Activated CD4-positive, alpha-beta T cell treated with anti-CD3 and anti-CD28 coated beads, Interleukin-2, amount 10 ng/mL, durations not matched to agents 7 days and 5 days (primary cell): ENCODE results near the gene CAMK2D. TPM values are rescaled to one million over a fixed set of nuclear protein-coding genes. Genes with fewer than 3 reads are reported as not detected.
"Not testable (repeated sequence)": the region's sequence is repeated elsewhere in the genome, so short reads cannot be mapped to it uniquely, and the experiment has no call there.

Source experiments
- CTCF ChIA-PET: fragments of 350-600 bp; sonication (Branson Sonifier 250); formaldehyde crosslinking; loops from one replicate; lab custom pipeline; 2021; ENCODE audit warnings: antibody characterized with exemption; lab: Charles Lee
- POLR2A ChIA-PET: fragments of 350-600 bp; sonication (Branson Sonifier 250); formaldehyde crosslinking; loops from one replicate; lab custom pipeline; 2021; ENCODE audit warnings: antibody characterized with exemption; lab: Charles Lee
- DNase-seq: peaks from one replicate; pipeline ENCODE4 v3.0.0-alpha.2; 2020
- H3K27ac Mint-ChIP-seq: one replicate; pipeline ENCODE4 v1.8.0; 2021; ENCODE audit warnings: mild to moderate bottlenecking, moderate library complexity, mixed read lengths
- H3K27me3 Mint-ChIP-seq: one replicate; pipeline ENCODE4 v1.8.0; 2021; ENCODE audit warnings: mixed read lengths
- H3K36me3 Mint-ChIP-seq: one replicate; pipeline ENCODE4 v1.8.0; 2021; ENCODE audit warnings: low read depth, mixed read lengths
- H3K4me1 Mint-ChIP-seq: one replicate; pipeline ENCODE4 v1.8.0; 2021; ENCODE audit warnings: mixed read lengths
- H3K4me3 Mint-ChIP-seq: one replicate; pipeline ENCODE4 v1.8.0; 2021; ENCODE audit warnings: mild to moderate bottlenecking, moderate library complexity, mixed read lengths
- H3K9me3 Mint-ChIP-seq: one replicate; pipeline ENCODE4 v1.8.0; 2021; ENCODE audit warnings: mixed read lengths
- total RNA-seq, 2 experiments: library from RNA; stranded (reverse); gene quantifications; one replicate each; pipeline ENCODE4 v1.2.3, GENCODE V29; 2021

Gene CAMK2D
- total RNA-seq, 2 experiments from 2014 or later = 37.8 to 38.5 TPM

GRCh38 chr4:113691676-113692075 is 69.9 kb downstream of the CAMK2D start:
- Mint-ChIP-seq H3K36me3 (peaks cover 35% of the 10 kb centered on the region), H3K4me1 (peaks cover 51% of the 10 kb centered on the region), H3K27me3 (no peaks in the 10 kb centered on the region), H3K27ac (no peak overlapping the region), H3K9me3 (peaks cover 2% of the 10 kb centered on the region), H3K4me3 (no peak overlapping the region)
- ChIA-PET POLR2A (interaction anchor here (0.7 kb wide), 1 partner anchor 26 kb away, joined by 3 read pairs; no protein-coding TSS in a partner anchor), CTCF (interaction anchor here (0.6 to 0.7 kb wide), 2 partner anchors 28 to 288 kb away, joined by 3 read pairs; partner anchors contain the start of gene ARSJ)
- no peak for DNase-seq

GRCh38 chr4:113689394-113689793 is 72.1 kb downstream of the CAMK2D start:
- Mint-ChIP-seq H3K27ac (no peak overlapping the region), H3K36me3 (peaks cover 35% of the 10 kb centered on the region), H3K9me3 (peaks cover 2% of the 10 kb centered on the region), H3K4me1 (peaks cover 60% of the 10 kb centered on the region), H3K4me3 (no peak overlapping the region), H3K27me3 (no peaks in the 10 kb centered on the region)
- ChIA-PET POLR2A (interaction anchor here (0.5 kb wide), 1 partner anchor 46 kb away, joined by 4 read pairs; no protein-coding TSS in a partner anchor), CTCF (interaction anchor here (1.4 to 1.5 kb wide), 3 partner anchors 10 to 14 kb away, joined by 3 to 4 read pairs (median 3); no protein-coding TSS in a partner anchor)
- no peak for DNase-seq

DNA sequence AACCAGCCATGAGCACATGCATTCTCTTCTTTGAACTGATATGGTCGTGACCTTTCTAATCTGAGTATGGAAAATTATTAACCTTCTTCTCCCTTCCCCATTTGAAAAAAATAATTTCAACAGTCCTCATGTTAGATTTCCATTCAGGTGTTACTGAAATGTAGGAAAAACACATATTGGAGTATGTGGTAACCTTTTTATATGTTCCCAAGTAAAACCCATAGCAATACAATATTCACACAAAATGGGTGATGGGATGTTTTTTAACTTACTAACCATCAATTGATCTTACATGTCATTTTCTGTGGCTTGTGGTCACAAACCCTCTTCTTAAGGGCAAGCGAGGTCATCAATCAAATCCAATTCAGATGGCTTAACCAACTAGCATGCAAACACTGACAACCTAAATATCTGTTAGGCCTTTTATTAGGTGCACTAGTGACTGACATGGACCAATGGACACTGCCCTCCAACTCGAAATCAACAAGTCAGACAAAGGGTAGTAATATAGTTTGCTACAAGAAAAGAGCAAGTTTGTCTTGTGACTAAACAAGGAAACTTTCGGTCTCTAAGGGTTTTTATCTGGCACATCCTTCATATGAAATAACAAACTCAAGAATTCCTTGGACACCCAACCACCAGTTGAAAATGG is 74.3 kb downstream of the CAMK2D start:
- H3K27ac Mint-ChIP-seq = no peak overlapping the region
- no peak overlapping the region for H3K4me3 Mint-ChIP-seq
- ChIA-PET CTCF (interaction anchor here (0.6 kb wide), 1 partner anchor 50 kb away, joined by 3 read pairs; no protein-coding TSS in a partner anchor), POLR2A (no interaction called here)
- H3K36me3 Mint-ChIP-seq = peaks cover 37% of the 10 kb centered on the region
- H3K9me3 Mint-ChIP-seq = peaks cover 2% of the 10 kb centered on the region
- peaks cover 64% of the 10 kb centered on the region for H3K4me1 Mint-ChIP-seq
- DNase-seq = peak; percentile 37
- no peaks in the 10 kb centered on the region for H3K27me3 Mint-ChIP-seq

GRCh38 chr4:113685157-113685556 is 76.4 kb downstream of the CAMK2D start:
- CTCF ChIA-PET = interaction anchor here (1.3 to 2.7 kb wide), 3 partner anchors 8 to 138 kb away, joined by 4 to 8 read pairs (median 6); no protein-coding TSS in a partner anchor
- H3K27ac Mint-ChIP-seq = peak overlapping the region; percentile 83
- DNase-seq, POLR2A ChIA-PET, H3K27me3 Mint-ChIP-seq, H3K4me3 Mint-ChIP-seq: not testable (repeated sequence)
- peaks cover 13% of the 10 kb centered on the region for H3K9me3 Mint-ChIP-seq
- H3K36me3 Mint-ChIP-seq = peaks cover 47% of the 10 kb centered on the region
- H3K4me1 Mint-ChIP-seq = peaks cover 59% of the 10 kb centered on the region

DNA sequence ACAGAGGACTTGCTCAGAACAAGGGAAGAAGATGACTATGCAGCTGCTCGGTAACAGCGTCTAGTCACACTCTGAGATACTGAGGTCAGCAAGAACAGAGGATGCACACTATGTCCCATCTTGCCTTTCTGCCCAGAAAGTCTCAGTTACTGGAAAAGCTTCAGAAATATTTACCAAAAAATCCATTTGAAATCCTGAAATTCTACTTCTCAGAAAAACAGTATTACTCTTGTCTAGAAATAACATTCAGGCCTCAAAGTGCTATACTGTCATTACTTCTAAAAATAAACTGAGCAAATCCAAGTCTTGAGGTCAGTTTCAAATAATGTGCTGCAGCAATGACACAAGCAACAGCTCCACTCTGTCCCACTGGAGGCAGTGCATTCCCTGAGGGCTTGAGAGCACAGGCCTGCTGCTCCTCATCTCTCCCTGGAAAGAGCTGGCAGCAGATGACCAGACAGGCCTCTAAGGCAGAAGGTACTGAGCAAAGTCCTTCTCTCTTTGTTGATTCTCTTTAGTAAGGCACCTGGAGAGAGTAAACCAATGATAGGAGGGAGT is 76.9 kb downstream of the CAMK2D start:
- peaks cover 13% of the 10 kb centered on the region for H3K9me3 Mint-ChIP-seq
- H3K4me1 Mint-ChIP-seq = peaks cover 56% of the 10 kb centered on the region
- H3K4me3 Mint-ChIP-seq = peak overlapping the region; percentile 30
- no peak for DNase-seq
- CTCF ChIA-PET = interaction anchor here (0.7 to 2.7 kb wide), 5 partner anchors 9 to 137 kb away, joined by 3 to 8 read pairs (median 4); no protein-coding TSS in a partner anchor
- H3K27ac Mint-ChIP-seq = peak overlapping the region; percentile 83
- H3K36me3 Mint-ChIP-seq = peaks cover 44% of the 10 kb centered on the region
- POLR2A ChIA-PET = no interaction called here
- H3K27me3 Mint-ChIP-seq = no peaks in the 10 kb centered on the region

DNA sequence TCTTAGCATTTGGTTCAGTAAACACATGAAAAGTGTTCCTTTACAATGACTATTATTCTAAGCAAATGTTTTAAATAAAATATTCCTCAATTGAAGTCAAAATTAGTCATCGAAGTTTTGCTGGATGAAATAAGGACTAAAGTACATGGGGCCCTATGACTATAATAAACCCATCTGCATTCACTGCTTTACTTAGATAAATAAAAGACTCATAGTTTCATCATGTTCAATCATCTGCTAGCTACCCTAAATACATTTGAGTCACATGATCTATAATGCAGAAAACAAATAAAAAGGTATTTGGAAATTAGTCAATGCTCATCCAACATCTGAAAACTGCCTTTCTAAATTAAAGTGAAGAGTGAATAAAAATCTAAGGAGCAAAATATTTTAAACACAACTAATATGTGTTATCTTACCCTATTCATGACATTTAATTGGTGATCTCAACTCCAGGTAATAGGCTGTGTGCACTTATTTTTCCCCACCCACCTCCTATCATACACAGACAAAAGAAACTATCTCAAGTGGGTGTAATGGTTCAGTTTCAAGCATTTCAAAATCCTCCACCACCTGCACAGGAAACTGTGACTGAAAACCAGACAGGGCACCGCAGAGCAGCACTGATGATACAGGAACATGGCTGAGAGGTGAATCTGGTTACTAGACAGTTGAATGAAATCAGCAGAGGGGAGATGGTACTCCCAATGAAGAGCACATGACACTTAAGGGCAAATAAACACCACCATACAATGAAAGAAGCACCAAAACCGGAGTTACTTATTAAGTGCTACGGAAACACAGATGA is 78.6 kb downstream of the CAMK2D start:
- peaks cover 53% of the 10 kb centered on the region for H3K4me1 Mint-ChIP-seq
- ChIA-PET CTCF (interaction anchor here (2.2 to 2.7 kb wide), 2 partner anchors 11 to 135 kb away, joined by 6 to 8 read pairs; no protein-coding TSS in a partner anchor), POLR2A (no interaction called here)

DNA sequence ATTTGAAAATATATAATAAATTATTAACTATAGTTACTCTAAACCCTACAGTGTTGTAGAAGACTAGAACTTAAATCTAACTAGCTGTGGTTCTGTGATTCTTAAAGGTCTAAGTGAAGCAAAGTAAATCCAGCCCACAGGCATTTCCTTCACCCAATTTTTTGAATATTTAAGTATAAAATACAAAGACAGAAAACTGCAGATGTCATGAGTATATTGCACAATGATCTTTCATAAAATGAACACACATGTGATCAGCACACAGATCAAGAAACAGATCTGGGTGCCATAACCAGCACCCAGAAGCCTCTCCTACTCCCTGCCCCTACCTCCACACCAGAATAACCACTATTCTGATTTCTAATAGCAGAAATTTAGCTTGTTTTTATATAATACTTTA is 82.9 kb downstream of the CAMK2D start:
- H3K36me3 Mint-ChIP-seq = peaks cover 62% of the 10 kb centered on the region
- peaks cover 55% of the 10 kb centered on the region for H3K4me1 Mint-ChIP-seq
- no peak for DNase-seq
- H3K27ac Mint-ChIP-seq = no peak overlapping the region
- POLR2A ChIA-PET = no interaction called here
- H3K9me3 Mint-ChIP-seq = peaks cover 11% of the 10 kb centered on the region
- CTCF ChIA-PET = interaction anchor here (1.2 to 1.3 kb wide), 2 partner anchors 54 to 72 kb away, joined by 3 to 4 read pairs; no protein-coding TSS in a partner anchor
- H3K27me3 Mint-ChIP-seq = no peaks in the 10 kb centered on the region
- no peak overlapping the region for H3K4me3 Mint-ChIP-seq

More for the DNA sequence above, 78.6 kb downstream of the CAMK2D start:
- Mint-ChIP-seq H3K9me3 (peaks cover 11% of the 10 kb centered on the region), H3K27me3 (no peaks in the 10 kb centered on the region), H3K36me3 (peaks cover 41% of the 10 kb centered on the region), H3K27ac (peak overlapping the region; percentile 83), H3K4me3 (peak overlapping the region; percentile 30)
- DNase-seq = peak; percentile 85

DNA sequence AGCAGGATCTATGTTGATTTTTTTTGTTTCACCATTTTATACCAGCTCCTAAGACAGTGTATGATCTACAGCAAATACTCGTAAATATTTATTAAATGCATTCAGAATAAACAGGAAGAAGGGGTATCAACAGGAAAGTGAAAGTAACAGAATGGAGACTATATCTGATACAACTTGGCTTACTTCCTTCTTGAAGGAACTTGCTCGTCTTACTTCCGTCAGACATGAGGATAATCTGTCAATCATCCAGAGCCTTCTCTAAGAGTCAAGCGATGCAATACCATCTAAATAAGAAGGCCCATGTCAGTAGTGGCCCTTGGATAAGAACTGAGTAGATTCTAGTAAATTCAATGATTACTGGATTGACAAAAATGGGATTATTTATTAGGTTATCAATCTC is 84.2 kb downstream of the CAMK2D start:
- Mint-ChIP-seq H3K27ac (peak overlapping the region; percentile 79), H3K27me3 (no peaks in the 10 kb centered on the region), H3K4me3 (peak overlapping the region; percentile 27), H3K4me1 (peaks cover 52% of the 10 kb centered on the region), H3K9me3 (peaks cover 11% of the 10 kb centered on the region), H3K36me3 (peaks cover 65% of the 10 kb centered on the region)
- POLR2A ChIA-PET = no interaction called here
- no peak for DNase-seq
- CTCF ChIA-PET = no interaction called here

DNA sequence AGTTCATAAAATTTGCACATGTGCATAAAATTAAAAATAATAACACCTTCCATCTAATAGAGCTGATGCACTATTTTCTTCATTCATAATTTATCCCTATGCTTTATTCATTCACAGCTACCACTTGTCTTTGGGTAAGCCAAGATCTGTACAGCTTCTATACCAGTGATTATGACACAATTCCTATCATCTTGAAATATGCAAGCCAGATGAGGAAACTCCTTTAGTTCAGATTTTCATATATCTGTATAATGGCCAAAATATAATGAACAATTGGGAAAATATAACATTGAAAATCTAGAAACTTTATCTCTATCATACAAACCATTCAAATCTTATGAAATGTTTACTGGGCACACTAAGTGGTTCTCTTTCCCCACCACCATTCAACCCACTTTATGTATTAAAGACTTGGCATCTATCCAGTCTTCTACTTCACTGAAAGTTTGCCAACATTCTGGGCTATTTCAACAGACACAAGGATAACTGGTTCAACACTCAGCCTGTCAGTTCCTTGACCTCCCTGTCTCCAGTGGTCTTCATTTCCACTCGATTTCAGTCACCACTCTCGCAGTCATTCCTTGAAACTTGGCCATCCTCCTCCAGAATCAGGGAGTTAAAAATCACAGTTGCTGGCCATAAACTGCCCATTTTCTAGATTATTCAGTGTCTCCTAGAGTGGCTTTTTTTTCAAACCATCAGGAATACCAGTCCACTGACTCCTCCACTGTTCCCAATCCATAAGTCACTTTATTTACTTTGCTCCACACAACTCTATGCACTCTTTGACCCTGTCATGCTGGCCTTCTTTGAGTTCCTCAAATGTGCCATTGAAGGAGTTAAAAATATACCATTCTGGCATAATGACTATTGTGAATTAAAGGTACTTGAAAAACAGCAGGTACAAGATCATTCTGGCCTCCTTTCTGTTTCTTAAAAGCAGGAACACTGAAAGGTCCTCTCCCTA is 85.5 kb downstream of the CAMK2D start:
- Mint-ChIP-seq H3K36me3 (peaks cover 56% of the 10 kb centered on the region), H3K9me3 (peaks cover 5% of the 10 kb centered on the region), H3K27ac (no peak overlapping the region), H3K27me3 (no peaks in the 10 kb centered on the region), H3K4me3 (no peak overlapping the region), H3K4me1 (peaks cover 52% of the 10 kb centered on the region)
- ChIA-PET CTCF (interaction anchor here (0.8 to 1.5 kb wide), 2 partner anchors 14 to 129 kb away, joined by 3 to 8 read pairs; no protein-coding TSS in a partner anchor), POLR2A (no interaction called here)
- no peak for DNase-seq

- Mint-ChIP-seq H3K27me3 (no peaks in the 10 kb centered on the region), H3K9me3 (no peaks in the 10 kb centered on the region), H3K27ac (no peak overlapping the region), H3K36me3 (peaks cover 44% of the 10 kb centered on the region), H3K4me1 (peaks cover 49% of the 10 kb centered on the region), H3K4me3 (no peak overlapping the region)
- CTCF ChIA-PET = interaction anchor here (0.8 to 1.5 kb wide), 2 partner anchors 15 to 127 kb away, joined by 3 to 8 read pairs; no protein-coding TSS in a partner anchor
- POLR2A ChIA-PET = no interaction called here
- no peak for DNase-seq
Measured at GRCh38 chr4:113674733-113675132, 86.8 kb downstream of the CAMK2D start.

DNA sequence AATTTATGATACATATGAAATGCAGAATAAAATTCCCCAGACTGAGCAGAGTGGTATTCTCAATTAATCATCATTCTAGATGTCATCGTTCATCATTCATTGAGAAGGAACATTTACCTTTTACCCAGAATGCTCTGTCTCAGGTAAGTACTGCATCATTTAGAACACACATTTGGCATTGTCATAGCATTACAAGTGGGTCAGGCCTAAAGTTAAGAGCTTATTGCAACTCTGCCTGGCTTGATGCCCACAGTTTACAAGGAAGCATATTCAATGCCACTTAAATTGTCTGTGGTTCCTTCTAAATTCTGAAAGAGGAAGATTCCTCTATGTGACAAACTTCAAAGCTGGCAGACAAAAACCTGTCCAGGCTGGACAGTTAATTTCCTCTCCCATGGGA is 87.3 kb downstream of the CAMK2D start:
- Mint-ChIP-seq H3K27ac (no peak overlapping the region), H3K36me3 (peaks cover 45% of the 10 kb centered on the region), H3K4me1 (peaks cover 48% of the 10 kb centered on the region), H3K4me3 (no peak overlapping the region), H3K27me3 (no peaks in the 10 kb centered on the region), H3K9me3 (no peaks in the 10 kb centered on the region)
- CTCF ChIA-PET = interaction anchor here (1.4 kb wide), 1 partner anchor 127 kb away, joined by 4 read pairs; no protein-coding TSS in a partner anchor
- DNase-seq = no peak
- POLR2A ChIA-PET = no interaction called here
